Ecto neural progenitor cell (in vitro differentiated cells): Measurements from ENCODE around the gene RPS6KA6.
"Not testable (repeated sequence)": the region's sequence is repeated elsewhere in the genome, so short reads cannot be mapped to it uniquely, and the experiment has no call there.

Experiments used
- DNase-seq: peaks from one replicate; pipeline ENCODE4 v3.0.0-alpha.2; 2018; ENCODE audit warnings: low spot score

Gene RPS6KA6

DNA sequence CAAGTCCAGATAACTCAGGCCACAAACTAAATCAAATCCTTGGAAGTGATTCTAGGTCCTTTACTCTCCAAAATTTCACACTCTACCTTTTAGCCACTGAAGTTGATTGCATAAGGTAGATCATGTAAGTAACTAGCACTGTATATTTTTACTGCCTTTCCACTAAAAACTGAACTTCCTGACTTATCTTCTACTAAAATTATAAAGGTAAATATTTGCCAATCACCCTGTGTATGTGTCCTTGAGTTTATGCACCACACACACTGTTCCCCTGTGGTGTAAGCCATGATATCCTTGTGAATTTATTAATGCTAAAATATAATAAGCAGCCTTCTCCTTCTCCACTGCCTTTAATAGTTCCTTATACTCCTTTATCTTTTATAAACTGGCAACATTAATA is 25.6 kb downstream of the RPS6KA6 start:
- DNase-seq = no peak

DNA sequence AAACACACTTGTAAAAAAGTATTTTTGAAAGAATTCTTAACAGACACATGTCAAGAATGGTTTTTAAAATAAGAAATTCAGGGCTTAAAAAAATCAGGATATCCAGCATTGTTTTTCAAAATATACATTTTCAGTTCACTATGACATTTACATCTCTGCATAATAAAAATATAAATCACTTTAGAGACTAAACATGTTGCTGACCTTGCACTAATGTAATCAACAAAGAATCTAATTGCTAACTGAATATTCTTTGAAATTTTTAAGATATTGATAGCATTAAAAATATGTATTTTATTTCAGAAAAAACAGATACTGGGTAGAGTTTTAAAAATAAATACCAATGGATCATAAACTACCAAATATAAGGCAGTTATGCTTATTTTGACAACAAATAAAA is 26.4 kb downstream of the RPS6KA6 start:
- no peak for DNase-seq

DNA sequence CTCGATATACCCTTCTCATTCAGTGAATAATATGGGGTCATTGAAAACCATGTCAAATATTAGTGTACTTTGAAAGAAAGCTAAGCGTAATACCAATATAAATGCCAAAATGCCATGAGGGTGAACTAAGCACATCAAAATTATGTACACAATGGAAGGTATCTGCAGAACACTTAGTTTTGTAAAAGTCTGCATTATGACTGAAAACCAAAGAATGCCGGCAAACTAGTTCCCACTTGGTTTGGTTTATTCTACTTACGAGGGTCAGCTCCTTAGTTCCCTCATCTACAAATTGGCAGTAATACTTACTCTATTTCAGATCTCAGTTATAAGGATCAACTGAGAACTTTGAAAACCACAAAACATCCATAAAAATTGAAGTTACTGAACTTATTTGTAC is 27.3 kb downstream of the RPS6KA6 start:
- DNase-seq = no peak

DNA sequence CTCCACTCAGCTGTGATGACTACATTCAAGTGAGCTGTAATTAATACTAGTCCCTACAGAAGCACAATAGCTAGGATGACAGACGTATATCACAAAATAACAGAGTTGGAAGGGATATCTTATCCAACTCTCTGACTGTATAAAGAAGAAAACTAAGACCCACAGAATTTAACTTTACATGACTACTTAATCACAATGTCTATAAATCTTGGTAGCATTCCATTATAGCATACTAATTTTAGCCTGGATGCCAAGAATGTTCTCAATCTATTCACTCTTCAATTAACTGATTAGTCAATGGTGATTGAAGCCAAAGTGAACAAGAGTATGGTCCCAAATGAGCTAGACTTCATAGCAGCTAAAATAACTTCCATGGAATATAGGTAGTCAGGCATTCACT is 31.2 kb downstream of the RPS6KA6 start:
- DNase-seq = no peak

DNA sequence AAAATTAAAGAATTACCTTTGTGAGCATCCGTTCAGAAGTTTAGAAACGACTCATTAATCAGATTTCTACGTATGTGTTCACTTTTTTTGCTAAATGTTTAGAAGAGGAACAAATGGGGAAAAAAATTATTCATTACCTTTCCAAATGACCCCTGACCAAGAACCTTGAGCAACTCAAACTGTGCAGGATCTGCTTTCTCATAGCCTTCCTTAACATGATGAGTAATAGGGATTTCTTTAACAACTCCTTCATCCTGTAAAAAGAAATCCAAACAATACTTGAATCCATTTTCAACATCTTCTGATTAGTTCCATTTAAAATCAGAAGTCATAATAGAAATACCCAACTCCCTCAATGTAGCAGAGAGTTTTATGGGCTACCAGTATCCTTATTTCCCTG is 32.1 kb downstream of the RPS6KA6 start:
- DNase-seq = no peak

DNA sequence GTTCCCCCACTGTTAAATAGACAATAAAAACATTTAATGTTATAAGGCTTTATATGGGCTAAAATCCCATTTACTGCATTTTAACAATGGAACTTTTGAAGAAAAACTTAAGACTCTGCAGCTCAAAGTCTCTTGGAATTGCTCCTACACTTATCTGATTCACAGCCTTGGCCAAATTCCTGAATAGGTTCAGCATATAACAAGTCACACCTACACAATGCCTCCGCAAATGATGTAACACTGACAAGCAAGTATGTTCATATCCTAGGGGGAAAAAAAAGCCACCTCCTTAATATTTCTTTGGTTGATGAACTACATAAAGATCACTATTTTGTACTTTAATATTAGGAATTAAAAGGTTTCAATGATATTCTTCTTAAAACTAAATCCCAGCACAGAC is 34.5 kb downstream of the RPS6KA6 start:
- no peak for DNase-seq

DNA sequence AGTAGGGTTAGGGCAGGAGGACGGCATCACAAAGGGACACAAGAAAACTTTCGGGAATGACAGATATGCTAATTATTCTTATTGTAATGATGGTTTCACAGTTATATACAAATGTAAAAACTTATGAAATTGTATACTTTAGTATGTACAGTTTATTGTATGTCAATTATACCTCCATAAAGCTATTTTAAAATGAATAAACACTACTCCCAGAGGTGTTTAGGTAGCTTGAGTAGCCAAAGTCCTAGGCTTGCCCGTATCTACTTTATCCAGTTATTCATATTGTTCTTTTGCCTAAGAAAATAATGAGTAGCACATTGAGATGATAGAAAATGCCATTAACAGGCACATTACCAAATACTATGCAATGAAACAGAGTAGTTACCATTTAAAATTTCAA is 43.0 kb downstream of the RPS6KA6 start:
- DNase-seq = no peak

DNA sequence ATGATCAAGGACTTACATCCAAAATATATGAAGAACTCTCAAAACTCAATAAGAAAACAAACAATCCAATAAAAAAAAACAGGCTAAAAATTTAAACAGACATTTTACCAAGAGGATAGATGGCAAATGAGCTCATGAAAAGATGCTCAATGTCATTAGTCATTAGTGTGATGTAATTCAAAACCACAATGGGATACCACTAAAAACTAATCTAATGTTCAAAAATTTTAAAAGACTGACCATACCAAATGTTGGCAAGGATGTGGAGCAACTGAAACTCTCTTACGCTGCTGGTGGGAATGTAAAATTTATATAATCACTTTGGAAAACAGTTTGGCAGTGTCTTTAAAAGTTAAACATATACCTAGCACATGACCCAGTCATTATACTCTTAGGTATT is 43.7 kb downstream of the RPS6KA6 start:
- DNase-seq = no peak

DNA sequence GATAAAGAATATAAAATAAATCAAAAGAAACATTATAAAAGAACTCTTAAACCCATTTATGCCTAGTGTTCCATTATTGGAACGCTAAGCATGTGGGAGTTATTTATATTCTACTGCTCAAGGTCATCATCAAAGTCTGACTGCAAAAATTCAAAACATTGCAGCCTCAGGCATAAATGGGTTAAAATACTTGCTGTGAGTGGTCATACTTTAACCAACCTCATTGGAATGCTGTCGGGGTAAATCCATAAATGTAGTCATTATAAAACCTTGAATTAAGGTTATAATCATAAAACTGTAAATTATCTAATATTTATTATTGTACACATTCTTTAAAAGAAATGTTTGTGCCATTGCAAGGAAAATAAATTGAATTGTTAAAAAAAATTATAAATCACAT is 55.0 kb downstream of the RPS6KA6 start:
- no peak for DNase-seq

DNA sequence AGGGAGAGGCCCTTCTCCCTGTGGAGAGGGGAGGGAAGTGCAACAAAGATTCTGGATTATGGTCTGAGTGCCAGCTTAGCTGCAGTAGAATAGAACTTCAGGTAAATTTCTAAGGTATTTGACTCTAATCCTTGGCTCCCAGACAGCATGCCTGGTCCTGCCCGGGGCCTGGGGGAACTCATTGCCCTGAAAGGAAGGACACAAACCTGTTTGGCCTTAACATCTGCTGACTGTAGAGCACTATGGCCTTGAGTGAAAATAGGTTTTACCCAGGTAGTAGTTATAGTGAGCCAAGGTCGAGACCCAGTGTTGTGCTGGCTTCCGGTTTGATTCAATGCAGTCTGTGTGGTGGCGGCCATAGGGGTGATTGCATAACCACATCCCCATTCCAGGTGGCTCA is 64.4 kb downstream of the RPS6KA6 start:
- no peak for DNase-seq

DNA sequence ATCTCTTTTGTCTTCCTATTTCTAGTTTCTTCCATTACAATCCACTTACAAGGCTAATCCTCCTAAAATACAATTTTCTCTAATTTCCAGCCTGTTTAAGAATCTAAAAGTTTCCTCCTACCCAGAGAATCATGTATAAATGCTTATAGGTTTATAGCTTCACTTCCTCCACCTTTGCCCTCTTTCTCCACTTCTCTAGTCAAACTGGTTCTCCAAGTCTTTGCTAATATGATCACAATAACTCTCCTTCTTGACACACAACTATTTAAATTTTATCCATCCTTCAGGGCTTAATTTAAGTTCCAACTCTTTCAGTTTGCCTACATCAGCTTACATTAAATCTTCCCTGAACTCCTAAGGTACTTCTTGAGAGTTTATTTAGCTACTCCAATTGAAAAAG is 69.2 kb downstream of the RPS6KA6 start:
- no peak for DNase-seq

DNA sequence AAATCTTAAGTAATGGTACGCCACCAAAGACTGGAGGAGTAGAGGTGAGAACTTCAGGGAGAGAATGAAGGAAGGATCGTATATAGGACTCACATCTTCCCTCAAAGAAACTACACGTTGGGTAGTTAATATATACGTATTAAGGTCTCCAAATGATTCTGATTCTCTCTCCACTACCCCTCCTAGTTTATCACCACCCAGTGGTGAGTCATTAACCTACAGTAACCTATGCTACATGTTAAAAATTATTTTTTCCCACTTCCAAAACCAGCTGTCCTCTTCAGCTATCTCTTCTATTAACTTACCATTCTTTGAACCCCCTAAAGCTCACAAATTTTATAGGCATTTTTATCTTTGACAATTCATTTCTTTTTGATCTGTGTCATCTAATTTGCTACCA is 69.7 kb downstream of the RPS6KA6 start:
- DNase-seq = no peak

DNA sequence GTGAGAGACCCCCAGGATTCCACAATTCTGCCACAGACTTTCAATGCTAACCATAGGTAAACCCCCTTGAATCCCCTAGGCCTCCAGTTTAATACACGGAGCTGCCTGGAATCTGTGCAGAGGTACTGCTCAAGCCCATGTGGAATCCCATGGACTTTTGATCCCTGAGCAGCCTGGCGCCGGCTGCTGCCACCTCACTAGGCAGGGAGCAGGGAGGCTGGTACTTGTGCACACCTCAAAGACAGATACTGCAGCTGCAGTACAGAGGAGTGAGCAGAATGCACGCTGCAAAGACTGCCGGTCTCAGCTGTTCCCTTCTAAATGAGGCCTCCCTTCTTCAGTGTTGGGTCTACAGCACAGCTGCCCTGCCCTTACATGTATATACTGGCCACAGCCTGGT is 79.4 kb downstream of the RPS6KA6 start:
- DNase-seq = no peak

DNA sequence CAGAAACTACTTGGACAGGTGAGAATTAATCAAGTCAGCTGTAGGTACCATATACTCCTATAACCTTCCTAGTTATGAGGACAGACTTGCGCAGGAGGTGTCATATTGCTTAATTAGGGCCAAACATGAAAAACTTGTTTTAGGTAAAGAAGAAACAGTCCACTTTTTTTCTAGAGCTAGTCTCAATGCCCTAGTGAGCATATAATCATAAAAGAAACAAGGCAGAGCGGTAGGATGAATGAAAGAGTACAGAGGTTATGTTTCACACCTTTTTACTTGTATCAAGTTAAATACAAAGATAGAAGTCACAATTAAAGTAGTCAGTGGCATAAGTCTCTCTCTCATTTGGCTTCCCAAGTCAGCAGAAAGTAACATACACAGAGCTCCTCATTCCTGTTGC is 88.9 kb downstream of the RPS6KA6 start:
- DNase-seq = no peak

DNA sequence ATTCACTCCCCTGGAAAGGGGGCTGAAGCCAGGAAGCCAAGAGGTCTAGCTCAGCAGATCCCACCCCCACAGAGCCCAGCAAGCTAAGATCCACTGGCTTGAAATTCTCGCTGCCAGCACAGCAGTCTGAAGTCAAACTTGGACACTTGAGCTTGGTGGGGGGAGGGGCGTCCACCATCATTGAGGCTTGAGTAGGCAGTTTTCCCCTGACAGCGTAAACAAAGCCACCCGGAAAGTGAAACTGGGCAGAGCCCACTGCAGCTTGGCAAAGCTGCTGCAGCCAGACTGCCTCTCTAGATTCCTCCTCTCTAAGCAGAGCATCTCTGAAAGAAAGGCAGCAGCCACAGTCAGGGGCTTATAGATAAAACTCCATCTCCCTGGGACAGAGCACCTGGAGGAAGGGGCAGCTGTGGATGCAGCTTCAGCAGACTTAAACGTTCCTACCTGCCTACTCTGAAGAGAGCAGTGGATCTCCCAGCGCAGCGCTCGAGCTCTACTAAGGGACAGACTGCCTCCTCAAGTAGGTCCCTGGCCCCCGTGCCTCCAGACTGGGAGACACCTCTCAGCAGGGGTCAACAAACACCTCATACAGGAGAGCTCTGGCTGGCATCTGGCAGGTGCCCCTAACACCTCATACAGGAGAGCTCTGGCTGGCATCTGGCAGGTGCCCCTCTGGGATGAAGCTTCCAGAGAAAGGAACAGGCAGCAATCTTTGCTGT is 108.4 kb downstream of the RPS6KA6 start:
- DNase-seq = not testable (repeated sequence)

DNA sequence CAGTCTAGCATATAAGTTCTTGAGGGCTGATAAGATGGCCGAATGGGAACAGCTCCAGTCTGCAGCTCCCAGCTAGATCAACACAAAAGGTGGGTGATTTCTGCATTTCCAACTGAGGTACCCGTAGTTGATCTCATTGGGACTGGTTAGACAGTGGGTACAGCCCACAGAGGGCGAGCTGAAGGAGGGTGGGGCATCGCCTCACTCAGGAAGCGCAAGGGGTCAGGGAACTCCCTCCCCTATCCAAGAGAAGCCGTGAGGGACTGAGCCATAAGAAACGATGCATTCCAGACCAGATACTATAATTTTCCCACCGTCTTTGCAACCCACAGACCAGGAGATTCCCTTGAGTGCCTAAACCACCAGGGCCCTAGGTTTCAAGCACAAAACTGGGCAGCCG is 109.0 kb downstream of the RPS6KA6 start:
- no peak for DNase-seq

DNA sequence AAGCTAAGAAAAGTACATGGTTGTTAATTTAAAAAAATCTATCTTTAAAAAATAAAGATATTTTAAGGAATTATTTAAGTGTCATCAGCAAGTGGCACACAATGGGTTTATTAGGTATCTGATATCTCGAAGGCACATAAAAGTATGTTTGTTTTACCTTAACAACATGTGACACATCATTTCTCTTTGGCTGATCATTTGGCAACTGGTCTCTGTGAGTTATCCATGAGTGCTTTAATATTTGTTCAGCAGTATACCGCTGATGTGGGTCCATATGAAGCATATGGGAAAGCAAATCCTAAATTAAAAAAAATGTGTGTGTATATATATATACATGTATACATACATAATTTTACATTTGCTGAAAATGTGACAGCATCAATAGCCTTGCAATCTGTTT is 123.2 kb downstream of the RPS6KA6 start:
- no peak for DNase-seq

DNA sequence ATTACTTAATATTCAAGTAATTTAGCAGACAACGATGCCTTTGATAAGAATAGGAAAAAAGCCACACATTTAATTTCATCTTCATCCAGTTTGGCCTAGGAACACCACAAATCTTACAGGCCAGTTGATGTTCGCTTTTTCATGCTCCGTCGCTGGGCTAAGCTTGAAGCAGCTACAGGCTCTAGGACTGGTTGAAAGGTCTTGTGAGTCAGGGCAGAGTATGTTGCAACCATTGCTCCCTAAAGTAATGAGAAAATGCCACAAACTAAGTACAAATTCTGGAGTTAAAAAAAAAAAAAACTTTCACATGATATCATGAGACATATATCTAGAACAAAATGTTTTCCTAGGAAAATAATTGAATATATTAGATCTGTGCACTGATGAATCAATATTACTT is 123.8 kb downstream of the RPS6KA6 start:
- DNase-seq = no peak

DNA sequence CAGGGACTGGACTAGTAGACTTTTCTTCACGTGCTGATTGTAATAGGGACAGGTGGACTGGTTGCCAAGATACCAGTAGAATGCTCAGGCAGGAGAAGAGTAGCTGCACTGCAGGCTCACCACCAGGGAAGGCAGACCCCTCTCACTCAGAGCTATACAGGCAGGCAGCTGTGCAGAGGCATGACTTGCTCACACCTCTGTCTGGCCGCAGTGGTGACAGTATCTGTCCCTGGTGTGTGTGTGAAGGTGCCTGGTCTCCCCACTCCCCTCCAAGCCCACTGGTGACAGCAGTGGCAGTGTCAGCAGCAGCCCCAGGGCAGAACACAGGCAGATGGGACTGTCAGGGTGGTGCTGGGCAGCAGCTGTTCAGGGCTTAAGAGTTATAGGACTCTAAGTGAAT is 140.7 kb downstream of the RPS6KA6 start:
- DNase-seq = no peak

DNA sequence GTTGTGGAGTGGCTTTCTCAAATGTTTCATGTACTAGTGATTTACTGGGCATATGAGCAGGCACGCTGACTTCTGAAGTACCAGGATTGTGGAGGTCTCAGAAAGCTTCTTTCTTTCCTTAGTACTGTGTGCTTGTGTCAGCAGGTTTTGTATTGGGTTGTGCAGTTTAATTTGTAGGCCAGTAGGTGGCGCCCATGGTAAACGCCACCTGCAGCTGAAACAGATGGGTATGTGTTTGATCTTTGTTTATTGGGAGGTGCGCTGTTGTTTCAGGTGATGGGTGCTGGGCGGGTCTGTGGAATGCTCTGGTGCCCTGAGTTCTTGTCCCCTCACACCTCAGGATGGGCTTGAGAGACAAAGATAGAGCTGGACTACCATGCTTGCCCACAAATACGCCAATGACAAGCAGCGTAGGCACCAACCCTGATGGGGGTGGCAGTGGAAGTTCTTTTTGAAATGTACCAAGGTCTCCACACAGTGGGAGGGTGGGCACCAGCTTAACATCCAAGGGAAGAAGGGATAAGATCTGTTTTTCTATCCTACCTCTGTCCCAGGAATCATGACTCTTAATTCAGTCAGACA is 141.5 kb downstream of the RPS6KA6 start:
- no peak for DNase-seq

DNA sequence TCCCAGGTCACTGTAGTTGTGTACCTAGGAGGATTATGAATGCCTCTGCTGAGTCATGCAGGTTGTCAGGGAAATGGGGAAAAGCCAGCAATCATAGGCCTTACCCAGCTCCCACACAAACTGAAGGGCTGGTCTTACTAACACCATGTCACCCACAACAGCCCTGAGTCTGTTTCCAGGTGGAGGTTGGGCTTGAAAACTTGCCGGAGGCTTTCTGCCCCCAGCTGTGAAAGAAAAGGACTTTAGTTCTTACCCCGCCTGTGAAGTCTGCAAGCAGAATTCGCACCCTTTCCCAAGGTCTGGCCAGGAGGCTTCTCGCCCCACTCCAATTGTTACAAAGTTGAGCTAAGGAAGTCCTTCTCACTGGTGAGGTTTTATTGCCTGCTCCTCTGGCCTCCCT is 143.9 kb downstream of the RPS6KA6 start:
- no peak for DNase-seq
